Renal pelvis (tissue), 12 donors: ENCODE data around the gene FUBP1. TPM values are rescaled to one million over a fixed set of nuclear protein-coding genes. Genes with fewer than 3 reads are reported as not detected.
"Not testable (repeated sequence)": the region's sequence is repeated elsewhere in the genome, so short reads cannot be mapped to it uniquely, and the experiment has no call there.

Source experiments
- DNase-seq: peaks from one replicate; pipeline ENCODE4 v3.0.0-alpha.2; 2013
- long read RNA-seq, 16 experiments: transcript quantifications; one replicate each; lab custom pipeline, GENCODE V29; 2026
- polyA plus RNA-seq, 3 donors: library from polyadenylated mRNA; unstranded; fragments of 120-200 nt; gene quantifications; one replicate each; pipeline ENCODE4 v1.2.1, GENCODE V29; 2013; ENCODE audit not compliant: insufficient read length in 3 of 3

Gene FUBP1
- 100 to 1,000 TPM; 280 to 364 (median 357) TPM for polyA plus RNA-seq
- long read RNA-seq, donor 1, transcript FUBP1-203 (20 exons, 2,378 nt) = major isoform, 8 of 48 reads
- long read RNA-seq, donor 1, transcript FUBP1-211 (3 exons, 2,156 nt) = major isoform, 8 of 48 reads
- long read RNA-seq, donor 1, transcript FUBP1-206 (4 exons, 639 nt) = minor isoform, 5 of 48 reads
- long read RNA-seq, donor 1, partial matches to known transcripts = 14 of 48 reads
- long read RNA-seq, donor 1, other reads (novel, unspliced or antisense) = 10 of 48 reads
- long read RNA-seq, donor 2, transcript FUBP1-211 (3 exons, 2,156 nt) = major isoform, 6 of 69 reads
- long read RNA-seq, donor 2, partial matches to known transcripts = 41 of 69 reads
- long read RNA-seq, donor 2, other reads (novel, unspliced or antisense) = 16 of 69 reads
- long read RNA-seq, donor 3, transcript FUBP1-206 (4 exons, 639 nt) = major isoform, 6 of 38 reads
- long read RNA-seq, donor 3, partial matches to known transcripts = 13 of 38 reads
- long read RNA-seq, donor 3, other reads (novel, unspliced or antisense) = 9 of 38 reads
- long read RNA-seq, donor 4, transcript FUBP1-211 (3 exons, 2,156 nt) = major isoform, 6 of 26 reads
- long read RNA-seq, donor 4, transcript FUBP1-203 (20 exons, 2,378 nt) = minor isoform, 5 of 26 reads
- long read RNA-seq, donor 4, partial matches to known transcripts = 5 of 26 reads
- long read RNA-seq, donor 4, other reads (novel, unspliced or antisense) = 6 of 26 reads
- long read RNA-seq, donor 5, partial matches to known transcripts = 12 of 16 reads
- long read RNA-seq, donor 5, other reads (novel, unspliced or antisense) = 0 of 16 reads
- long read RNA-seq, donor 6, transcript FUBP1-211 (3 exons, 2,156 nt) = major isoform, 6 of 70 reads
- long read RNA-seq, donor 6, transcript FUBP1-206 (4 exons, 639 nt) = minor isoform, 5 of 70 reads
- long read RNA-seq, donor 6, partial matches to known transcripts = 45 of 70 reads
- long read RNA-seq, donor 6, other reads (novel, unspliced or antisense) = 8 of 70 reads
- long read RNA-seq, donor 7, transcript FUBP1-203 (20 exons, 2,378 nt) = major isoform, 5 of 59 reads
- long read RNA-seq, donor 7, partial matches to known transcripts = 39 of 59 reads
- long read RNA-seq, donor 7, other reads (novel, unspliced or antisense) = 10 of 59 reads
- long read RNA-seq, donor 8, partial matches to known transcripts = 0 of 7 reads
- long read RNA-seq, donor 8, other reads (novel, unspliced or antisense) = 0 of 7 reads
- long read RNA-seq, donor 9, transcript FUBP1-206 (4 exons, 639 nt) = major isoform, 7 of 38 reads
- long read RNA-seq, donor 9, transcript FUBP1-211 (3 exons, 2,156 nt) = minor isoform, 6 of 38 reads
- long read RNA-seq, donor 9, partial matches to known transcripts = 11 of 38 reads
- long read RNA-seq, donor 9, other reads (novel, unspliced or antisense) = 8 of 38 reads
- long read RNA-seq, donor 10, transcript FUBP1-211 (3 exons, 2,156 nt) = major isoform, 5 of 38 reads
- long read RNA-seq, donor 10, partial matches to known transcripts = 21 of 38 reads
- long read RNA-seq, donor 10, other reads (novel, unspliced or antisense) = 5 of 38 reads
- long read RNA-seq, donor 11, partial matches to known transcripts = 26 of 34 reads
- long read RNA-seq, donor 11, other reads (novel, unspliced or antisense) = 0 of 34 reads
- long read RNA-seq, donor 12, transcript FUBP1-211 (3 exons, 2,156 nt) = major isoform, 11 of 107 reads
- long read RNA-seq, donor 12, partial matches to known transcripts = 67 of 107 reads
- long read RNA-seq, donor 12, other reads (novel, unspliced or antisense) = 17 of 107 reads
- long read RNA-seq, donor 13, transcript FUBP1-206 (4 exons, 639 nt) = major isoform, 6 of 42 reads
- long read RNA-seq, donor 13, partial matches to known transcripts = 27 of 42 reads
- long read RNA-seq, donor 13, other reads (novel, unspliced or antisense) = 0 of 42 reads
- long read RNA-seq, donor 14 = 0 reads
- long read RNA-seq, donor 15, transcript FUBP1-206 (4 exons, 639 nt) = minor isoform, 10 of 58 reads
- long read RNA-seq, donor 15, transcript FUBP1-211 (3 exons, 2,156 nt) = major isoform, 14 of 58 reads
- long read RNA-seq, donor 15, partial matches to known transcripts = 15 of 58 reads
- long read RNA-seq, donor 15, other reads (novel, unspliced or antisense) = 9 of 58 reads
- long read RNA-seq, donor 16, transcript FUBP1-211 (3 exons, 2,156 nt) = major isoform, 8 of 63 reads
- long read RNA-seq, donor 16, transcript FUBP1-203 (20 exons, 2,378 nt) = minor isoform, 5 of 63 reads
- long read RNA-seq, donor 16, partial matches to known transcripts = 34 of 63 reads
- long read RNA-seq, donor 16, other reads (novel, unspliced or antisense) = 8 of 63 reads

GRCh38 chr1:77978969-77979876 is at the start of gene FUBP1:
Gene FUBP1 (minus strand): TSS chr1:77979072. CDS start chr1:77979004, 68 bp downstream.
- peak; percentile 99 for DNase-seq

- DNase-seq = not testable (repeated sequence)
These were observed 42.3 kb upstream of the FUBP1 start for GRCh38 chr1:78021134-78021533.

GRCh38 chr1:78019024-78019423 is 40.2 kb upstream of the FUBP1 start:
- no peak for DNase-seq

- DNase-seq = no peak
These were observed 36.3 kb upstream of the FUBP1 start for GRCh38 chr1:78015148-78015547.

- DNase-seq = no peak
These were observed 32.2 kb upstream of the FUBP1 start for GRCh38 chr1:78011050-78011449.

- no peak for DNase-seq
These were observed 31.0 kb upstream of the FUBP1 start for GRCh38 chr1:78009836-78010235.

GRCh38 chr1:78009276-78009675 is 30.4 kb upstream of the FUBP1 start:
- no peak for DNase-seq

GRCh38 chr1:78007677-78008341 is 28.9 kb upstream of the FUBP1 start:
- DNase-seq = no peak

- DNase-seq = no peak
These were observed 27.6 kb upstream of the FUBP1 start for GRCh38 chr1:78006521-78006920.

GRCh38 chr1:78005755-78006154 is 26.9 kb upstream of the FUBP1 start:
- peak; percentile 90 for DNase-seq

- peak; percentile 8 for DNase-seq
These were observed 26.5 kb upstream of the FUBP1 start for GRCh38 chr1:78005448-78005722.

- peak; percentile 96 for DNase-seq
These were observed 26.0 kb upstream of the FUBP1 start, which contains the start of gene DNAJB4 for GRCh38 chr1:78004719-78005447. Gene DNAJB4 (plus strand): TSS chr1:78004939. CDS start chr1:78005111, 172 bp downstream.

GRCh38 chr1:78003882-78004718 is 25.2 kb upstream of the FUBP1 start:
- DNase-seq = peak; percentile 72

- DNase-seq = no peak
These were observed 24.3 kb upstream of the FUBP1 start for GRCh38 chr1:78003070-78003746.

- DNase-seq = not testable (repeated sequence)
These were observed 21.7 kb upstream of the FUBP1 start for GRCh38 chr1:78000536-78000935.

GRCh38 chr1:77996734-77997133 is 17.9 kb upstream of the FUBP1 start:
- DNase-seq = no peak
